NCI-H1694 treated with DMSO at 0.1 percent for 48 hours (cell line): Measurements from ENCODE around the gene RXFP2.
A peak's percentile ranks its signal among the peaks of the same experiment; 100 is the strongest.

ENCODE experiments used
- DNase-seq: peaks from one replicate; lab custom pipeline; 2025; lab: John Stamatoyannopoulos, UW

RXFP2 gene, protein sequence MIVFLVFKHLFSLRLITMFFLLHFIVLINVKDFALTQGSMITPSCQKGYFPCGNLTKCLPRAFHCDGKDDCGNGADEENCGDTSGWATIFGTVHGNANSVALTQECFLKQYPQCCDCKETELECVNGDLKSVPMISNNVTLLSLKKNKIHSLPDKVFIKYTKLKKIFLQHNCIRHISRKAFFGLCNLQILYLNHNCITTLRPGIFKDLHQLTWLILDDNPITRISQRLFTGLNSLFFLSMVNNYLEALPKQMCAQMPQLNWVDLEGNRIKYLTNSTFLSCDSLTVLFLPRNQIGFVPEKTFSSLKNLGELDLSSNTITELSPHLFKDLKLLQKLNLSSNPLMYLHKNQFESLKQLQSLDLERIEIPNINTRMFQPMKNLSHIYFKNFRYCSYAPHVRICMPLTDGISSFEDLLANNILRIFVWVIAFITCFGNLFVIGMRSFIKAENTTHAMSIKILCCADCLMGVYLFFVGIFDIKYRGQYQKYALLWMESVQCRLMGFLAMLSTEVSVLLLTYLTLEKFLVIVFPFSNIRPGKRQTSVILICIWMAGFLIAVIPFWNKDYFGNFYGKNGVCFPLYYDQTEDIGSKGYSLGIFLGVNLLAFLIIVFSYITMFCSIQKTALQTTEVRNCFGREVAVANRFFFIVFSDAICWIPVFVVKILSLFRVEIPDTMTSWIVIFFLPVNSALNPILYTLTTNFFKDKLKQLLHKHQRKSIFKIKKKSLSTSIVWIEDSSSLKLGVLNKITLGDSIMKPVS

GRCh38 chr13:31739226-31739625, at the start of gene RXFP2:
RXFP2 (plus strand) TSS chr13:31739526; CDS start chr13:31739613, 87 bp downstream.
- DNase-seq, result no peak

DNA sequence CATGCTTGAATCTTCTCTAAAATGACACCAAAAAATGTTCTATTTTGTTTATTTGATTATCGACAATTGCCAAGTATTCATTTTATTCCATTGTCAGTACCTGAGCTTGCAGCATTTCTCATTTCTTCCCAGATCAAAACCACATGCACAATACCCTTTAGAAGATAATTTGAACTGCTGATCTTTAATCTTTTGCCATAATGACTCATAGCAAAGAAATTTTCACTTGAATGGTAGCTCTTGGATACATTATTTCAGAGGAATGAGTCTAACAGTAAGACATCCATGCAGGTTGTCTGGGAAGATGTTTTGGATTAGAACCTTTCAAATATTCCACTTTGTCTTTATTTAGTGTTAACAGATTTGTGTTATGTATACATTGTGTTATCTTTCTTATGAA, 42.0 kb upstream of the RXFP2 start:
- no peak for DNase-seq

- no peak for DNase-seq
Observed at GRCh38 chr13:31699650-31700049, 39.7 kb upstream of the RXFP2 start.

DNA sequence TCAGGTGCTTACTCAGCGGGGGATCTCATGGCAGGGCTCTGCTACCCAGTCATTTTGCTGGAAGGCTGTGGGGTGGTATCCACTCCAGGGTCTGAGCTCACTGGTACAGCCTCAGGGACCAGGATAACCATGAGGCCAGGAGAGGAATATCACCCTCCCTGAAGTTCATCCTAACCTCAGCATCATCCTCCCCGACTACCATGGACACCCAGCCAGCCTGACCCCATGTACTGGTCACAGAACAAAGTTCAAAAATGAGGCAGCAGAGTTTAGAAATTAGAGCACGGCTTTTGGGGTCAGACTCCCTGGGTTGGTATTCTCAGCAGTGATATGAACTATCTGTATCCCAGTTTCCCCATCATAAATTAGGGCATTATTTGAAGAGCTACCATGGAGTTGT, 35.5 kb upstream of the RXFP2 start:
- no peak for DNase-seq

DNA sequence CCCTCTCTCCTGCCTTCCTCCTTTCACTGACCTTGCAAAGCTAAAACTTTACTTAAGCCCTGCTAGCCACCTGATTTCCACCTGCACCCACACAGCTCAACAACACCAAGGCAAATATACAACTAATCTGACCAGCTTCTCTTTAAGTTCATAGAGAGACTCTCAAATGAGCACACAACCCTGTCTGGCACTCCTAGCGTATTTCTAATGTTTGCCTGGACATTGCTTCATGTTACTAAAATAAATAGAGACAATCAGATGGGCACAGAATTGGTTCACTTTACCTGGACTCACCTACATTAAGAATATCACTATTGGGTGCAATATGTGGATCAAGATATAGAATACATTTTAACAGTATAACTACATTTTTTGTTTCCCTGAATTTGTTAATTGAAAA, 33.2 kb upstream of the RXFP2 start:
- no peak for DNase-seq

- DNase-seq, result no peak
Observed at GRCh38 chr13:31717583-31717982, 21.7 kb upstream of the RXFP2 start.

DNA sequence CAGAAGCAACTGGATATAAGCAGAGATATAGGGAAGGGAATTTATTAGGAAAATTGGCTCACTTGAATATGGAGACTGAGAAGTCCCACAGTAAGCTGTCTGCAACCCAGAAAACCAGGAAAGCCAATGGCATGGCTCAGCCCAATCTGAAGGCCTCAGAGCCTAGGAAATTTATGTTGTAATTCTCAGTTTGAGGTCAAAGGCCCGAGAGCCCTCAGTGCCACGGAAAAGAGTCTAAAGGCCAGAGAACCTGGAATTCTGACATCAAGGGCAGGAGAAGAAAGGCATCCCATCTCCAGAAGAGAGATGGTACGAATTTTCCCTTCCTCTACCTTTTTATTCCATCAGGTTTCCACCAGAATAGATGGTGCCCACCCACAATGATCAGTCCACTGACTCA, 20.1 kb upstream of the RXFP2 start:
- DNase-seq, result no peak

GRCh38 chr13:31722673-31723072, 16.7 kb upstream of the RXFP2 start:
- DNase-seq, result no peak

DNA sequence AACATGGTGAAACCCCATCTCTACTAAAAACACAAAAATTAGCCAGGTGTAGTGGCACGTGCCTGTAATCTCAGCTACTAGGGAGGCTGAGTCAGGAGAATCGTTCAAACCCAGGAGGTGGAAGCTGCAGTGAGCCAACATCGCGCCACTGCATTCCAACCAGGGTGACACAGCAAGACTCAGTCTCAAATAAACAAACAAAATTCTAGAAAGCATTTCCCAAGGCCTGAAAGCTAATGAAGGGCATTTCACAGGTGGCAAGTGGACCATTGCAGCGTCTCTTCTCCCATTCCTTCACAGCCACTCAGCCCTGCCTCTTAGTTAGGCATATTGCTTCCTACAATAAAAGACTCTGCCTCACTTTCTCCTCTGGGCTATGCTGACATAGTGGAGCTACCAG, 13.5 kb upstream of the RXFP2 start:
- DNase-seq, result no peak

DNA sequence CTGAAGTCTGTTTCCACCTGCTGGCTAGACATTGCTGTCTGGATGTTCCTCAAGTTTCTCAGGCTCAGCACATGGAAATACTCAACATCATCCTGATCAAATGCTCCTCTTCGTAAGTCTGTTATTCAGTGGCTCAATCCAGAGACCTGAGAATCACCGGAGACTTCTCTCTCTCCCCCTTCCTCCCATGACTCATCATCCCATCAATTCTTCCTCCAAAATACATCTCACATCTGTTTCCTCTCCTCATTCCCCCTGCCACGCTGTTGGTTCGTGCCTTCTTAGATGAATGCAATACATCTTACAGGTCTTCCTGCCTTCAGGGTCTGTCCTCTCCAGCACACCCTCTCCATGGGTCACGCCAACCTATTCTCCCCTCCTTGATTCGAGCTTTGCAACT, 7.4 kb upstream of the RXFP2 start:
- no peak for DNase-seq

GRCh38 chr13:31733066-31733465, 6.3 kb upstream of the RXFP2 start:
- DNase-seq, result no peak

GRCh38 chr13:31733647-31734046, 5.7 kb upstream of the RXFP2 start:
- DNase-seq, result no peak

DNA sequence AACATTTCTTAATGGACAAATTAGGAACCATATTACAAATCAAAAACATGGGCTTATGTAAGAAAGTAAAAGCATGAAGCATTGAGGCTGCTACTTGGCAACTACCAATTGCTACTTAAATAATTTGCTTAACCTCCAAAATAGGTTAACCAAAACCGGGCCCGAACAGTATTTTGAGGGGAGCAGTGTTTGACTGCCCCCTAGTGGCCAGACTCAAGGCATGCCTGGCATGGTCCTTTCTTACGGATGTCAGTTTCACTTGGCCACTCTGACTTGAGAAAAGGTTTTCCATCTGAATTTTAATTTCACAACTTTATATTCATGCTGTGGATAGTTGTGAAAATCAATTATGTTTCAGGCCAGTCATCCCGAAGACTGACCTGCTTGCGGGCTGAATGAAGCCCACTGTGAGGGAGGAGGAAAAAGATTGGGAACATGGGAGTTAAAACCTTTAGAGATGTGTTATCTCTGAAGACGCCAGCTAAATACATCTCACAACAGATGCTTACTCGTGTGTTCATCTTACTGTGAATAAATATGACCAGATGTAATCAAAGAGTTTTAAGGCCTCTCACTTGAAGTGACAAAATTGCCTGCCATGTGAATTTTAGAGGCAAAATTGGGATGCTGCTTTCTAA, 2.9 kb downstream of the RXFP2 start:
- peak; percentile 40 for DNase-seq

- DNase-seq, result no peak
Observed at GRCh38 chr13:31747291-31747690, 8.0 kb downstream of the RXFP2 start.

- DNase-seq, result no peak
Observed at GRCh38 chr13:31747966-31748365, 8.6 kb downstream of the RXFP2 start.

GRCh38 chr13:31749929-31750328, 10.6 kb downstream of the RXFP2 start:
- no peak for DNase-seq

DNA sequence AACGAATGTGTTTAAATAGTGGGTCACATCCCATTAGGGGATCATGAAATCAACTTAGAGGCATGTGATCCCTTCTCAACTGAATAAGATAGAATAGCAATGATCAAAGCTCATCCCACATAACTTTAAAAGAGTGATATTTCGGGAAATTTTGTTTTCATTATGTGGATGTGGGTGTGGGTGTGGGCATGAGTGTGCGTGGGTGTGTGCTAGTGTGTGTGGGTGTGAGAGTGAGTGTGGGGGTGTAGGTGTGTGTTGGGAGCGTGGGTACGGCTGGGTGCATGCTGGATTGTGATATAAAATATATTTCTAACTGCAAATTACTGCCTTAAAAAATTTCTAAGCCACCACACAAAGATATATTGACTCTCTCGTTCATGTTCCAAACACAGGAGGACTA, 15.9 kb downstream of the RXFP2 start:
- no peak for DNase-seq

DNA sequence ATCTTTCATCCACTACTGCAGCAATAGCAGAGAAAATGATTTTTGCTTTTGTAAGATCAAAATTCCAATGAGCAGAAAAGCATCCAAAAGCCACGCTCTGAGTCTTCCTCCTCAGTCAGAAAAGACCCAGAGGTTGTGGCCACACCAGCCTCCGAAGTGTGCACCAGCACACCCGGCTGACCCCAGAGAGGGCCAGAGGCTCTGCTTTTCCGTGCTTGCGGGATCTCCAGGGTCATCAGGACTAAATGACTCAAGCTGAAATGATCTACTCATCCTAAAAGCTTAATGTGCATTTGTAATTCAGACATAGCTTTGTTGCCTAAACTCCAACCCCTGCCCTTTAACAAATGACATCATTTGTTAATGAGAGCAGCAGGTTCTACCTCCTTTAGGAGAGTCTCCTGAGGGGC, 16.5 kb downstream of the RXFP2 start:
- no peak for DNase-seq

DNA sequence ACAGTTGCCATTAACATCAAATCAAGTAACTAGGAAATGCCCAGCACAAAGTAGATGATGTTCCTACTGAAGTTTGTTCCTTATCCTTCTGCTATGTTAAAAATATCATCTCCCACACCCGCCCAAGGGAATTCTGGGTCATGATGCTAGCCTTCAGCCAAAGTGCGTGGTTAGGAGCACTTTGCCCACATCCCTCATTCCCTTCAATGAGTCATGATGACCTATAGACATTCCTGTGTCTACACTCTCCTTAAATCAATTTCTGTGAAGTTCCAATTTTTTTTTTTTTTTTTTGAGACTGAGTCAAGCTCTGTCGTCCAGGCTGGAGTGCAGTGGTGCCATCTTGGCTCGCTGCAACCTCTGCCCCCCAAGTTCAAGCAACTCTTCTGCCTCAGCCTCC, 17.0 kb downstream of the RXFP2 start:
- no peak for DNase-seq

DNA sequence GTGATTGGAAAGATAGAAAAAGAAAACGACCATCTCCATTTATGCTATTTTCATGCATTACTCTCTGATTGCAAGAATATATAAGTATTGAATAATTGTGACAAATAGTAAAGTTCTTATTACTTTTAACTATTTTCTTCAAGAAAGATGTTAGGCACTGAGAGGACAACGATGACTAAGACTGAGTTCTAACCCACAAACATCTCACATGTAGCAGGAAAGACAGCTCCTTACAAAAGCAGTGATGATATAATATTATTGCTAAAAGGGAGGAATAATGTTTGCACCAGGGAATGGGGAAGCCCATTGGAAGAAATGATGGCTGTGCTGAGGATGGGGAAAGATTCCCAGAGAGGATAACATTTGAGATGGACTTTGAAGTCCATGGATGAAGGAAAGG, 22.6 kb downstream of the RXFP2 start:
- DNase-seq, result no peak

GRCh38 chr13:31764556-31764955, 25.2 kb downstream of the RXFP2 start:
- DNase-seq, result no peak

GRCh38 chr13:31765138-31765785, 25.9 kb downstream of the RXFP2 start:
- DNase-seq, result no peak
